ENCODE data around the gene SMIM12.

SMIM12 gene

DNA sequence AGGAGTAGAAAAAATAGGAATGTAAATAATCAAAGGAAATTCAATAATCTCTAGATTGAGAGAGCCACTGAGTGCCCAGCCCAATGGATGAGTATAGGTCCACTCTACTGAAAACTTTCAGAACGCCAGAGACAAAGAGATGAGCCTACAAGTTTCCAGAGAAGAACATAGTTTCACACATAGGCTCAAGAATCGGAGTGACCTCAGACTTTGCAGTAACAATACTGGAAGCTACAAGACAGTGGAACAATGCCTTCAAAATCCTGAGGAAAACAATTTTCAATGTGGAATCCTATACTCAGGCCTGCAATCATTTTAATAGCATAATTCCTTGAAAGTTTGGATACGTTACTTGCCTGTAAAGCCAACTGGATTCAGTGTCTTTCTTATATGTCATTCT is 55.8 kb downstream of the SMIM12 start:
- no peak for ATAC-seq
- TF ChIP-seq SNAI2 (CRISPR knock-in tag; IDR thresholded peaks at IDR 0.05) (no peak), TCF4 (CRISPR knock-in tag; IDR thresholded peaks at IDR 0.05; ENCODE audit: borderline replicate concordance) (no peak), RARB (CRISPR knock-in tag; IDR thresholded peaks at IDR 0.05) (no peak), ZFP30 (CRISPR knock-in tag; IDR thresholded peaks at IDR 0.05) (no peak), PPARA (CRISPR knock-in tag; IDR thresholded peaks at IDR 0.05; ENCODE audit: borderline replicate concordance) (no peak), ESRRG (CRISPR knock-in tag; IDR thresholded peaks at IDR 0.05) (no peak), ARNTL (CRISPR knock-in tag; IDR thresholded peaks at IDR 0.05; ENCODE audit: borderline replicate concordance, low read depth) (no peak), ZFP3 (CRISPR knock-in tag; IDR thresholded peaks at IDR 0.05) (no peak)
- TF ChIP-seq, protein P1, sequence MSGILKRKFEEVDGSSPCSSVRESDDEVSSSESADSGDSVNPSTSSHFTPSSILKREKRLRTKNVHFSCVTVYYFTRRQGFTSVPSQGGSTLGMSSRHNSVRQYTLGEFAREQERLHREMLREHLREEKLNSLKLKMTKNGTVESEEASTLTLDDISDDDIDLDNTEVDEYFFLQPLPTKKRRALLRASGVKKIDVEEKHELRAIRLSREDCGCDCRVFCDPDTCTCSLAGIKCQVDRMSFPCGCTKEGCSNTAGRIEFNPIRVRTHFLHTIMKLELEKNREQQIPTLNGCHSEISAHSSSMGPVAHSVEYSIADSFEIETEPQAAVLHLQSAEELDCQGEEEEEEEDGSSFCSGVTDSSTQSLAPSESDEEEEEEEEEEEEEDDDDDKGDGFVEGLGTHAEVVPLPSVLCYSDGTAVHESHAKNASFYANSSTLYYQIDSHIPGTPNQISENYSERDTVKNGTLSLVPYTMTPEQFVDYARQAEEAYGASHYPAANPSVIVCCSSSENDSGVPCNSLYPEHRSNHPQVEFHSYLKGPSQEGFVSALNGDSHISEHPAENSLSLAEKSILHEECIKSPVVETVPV (CRISPR knock-in tag; IDR thresholded peaks at IDR 0.05): no peak
- TF ChIP-seq, protein P2, sequence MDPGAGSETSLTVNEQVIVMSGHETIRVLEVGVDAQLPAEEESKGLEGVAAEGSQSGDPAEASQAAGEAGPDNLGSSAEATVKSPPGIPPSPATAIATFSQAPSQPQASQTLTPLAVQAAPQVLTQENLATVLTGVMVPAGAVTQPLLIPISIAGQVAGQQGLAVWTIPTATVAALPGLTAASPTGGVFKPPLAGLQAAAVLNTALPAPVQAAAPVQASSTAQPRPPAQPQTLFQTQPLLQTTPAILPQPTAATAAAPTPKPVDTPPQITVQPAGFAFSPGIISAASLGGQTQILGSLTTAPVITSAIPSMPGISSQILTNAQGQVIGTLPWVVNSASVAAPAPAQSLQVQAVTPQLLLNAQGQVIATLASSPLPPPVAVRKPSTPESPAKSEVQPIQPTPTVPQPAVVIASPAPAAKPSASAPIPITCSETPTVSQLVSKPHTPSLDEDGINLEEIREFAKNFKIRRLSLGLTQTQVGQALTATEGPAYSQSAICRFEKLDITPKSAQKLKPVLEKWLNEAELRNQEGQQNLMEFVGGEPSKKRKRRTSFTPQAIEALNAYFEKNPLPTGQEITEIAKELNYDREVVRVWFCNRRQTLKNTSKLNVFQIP (CRISPR knock-in tag; IDR thresholded peaks at IDR 0.05; ENCODE audit: borderline replicate concordance, low read depth): no peak
- TF ChIP-seq, protein P3, sequence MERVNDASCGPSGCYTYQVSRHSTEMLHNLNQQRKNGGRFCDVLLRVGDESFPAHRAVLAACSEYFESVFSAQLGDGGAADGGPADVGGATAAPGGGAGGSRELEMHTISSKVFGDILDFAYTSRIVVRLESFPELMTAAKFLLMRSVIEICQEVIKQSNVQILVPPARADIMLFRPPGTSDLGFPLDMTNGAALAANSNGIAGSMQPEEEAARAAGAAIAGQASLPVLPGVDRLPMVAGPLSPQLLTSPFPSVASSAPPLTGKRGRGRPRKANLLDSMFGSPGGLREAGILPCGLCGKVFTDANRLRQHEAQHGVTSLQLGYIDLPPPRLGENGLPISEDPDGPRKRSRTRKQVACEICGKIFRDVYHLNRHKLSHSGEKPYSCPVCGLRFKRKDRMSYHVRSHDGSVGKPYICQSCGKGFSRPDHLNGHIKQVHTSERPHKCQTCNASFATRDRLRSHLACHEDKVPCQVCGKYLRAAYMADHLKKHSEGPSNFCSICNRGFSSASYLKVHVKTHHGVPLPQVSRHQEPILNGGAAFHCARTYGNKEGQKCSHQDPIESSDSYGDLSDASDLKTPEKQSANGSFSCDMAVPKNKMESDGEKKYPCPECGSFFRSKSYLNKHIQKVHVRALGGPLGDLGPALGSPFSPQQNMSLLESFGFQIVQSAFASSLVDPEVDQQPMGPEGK (CRISPR knock-in tag; IDR thresholded peaks at IDR 0.05; ENCODE audit: borderline replicate concordance): no peak
- TF ChIP-seq, protein P4, sequence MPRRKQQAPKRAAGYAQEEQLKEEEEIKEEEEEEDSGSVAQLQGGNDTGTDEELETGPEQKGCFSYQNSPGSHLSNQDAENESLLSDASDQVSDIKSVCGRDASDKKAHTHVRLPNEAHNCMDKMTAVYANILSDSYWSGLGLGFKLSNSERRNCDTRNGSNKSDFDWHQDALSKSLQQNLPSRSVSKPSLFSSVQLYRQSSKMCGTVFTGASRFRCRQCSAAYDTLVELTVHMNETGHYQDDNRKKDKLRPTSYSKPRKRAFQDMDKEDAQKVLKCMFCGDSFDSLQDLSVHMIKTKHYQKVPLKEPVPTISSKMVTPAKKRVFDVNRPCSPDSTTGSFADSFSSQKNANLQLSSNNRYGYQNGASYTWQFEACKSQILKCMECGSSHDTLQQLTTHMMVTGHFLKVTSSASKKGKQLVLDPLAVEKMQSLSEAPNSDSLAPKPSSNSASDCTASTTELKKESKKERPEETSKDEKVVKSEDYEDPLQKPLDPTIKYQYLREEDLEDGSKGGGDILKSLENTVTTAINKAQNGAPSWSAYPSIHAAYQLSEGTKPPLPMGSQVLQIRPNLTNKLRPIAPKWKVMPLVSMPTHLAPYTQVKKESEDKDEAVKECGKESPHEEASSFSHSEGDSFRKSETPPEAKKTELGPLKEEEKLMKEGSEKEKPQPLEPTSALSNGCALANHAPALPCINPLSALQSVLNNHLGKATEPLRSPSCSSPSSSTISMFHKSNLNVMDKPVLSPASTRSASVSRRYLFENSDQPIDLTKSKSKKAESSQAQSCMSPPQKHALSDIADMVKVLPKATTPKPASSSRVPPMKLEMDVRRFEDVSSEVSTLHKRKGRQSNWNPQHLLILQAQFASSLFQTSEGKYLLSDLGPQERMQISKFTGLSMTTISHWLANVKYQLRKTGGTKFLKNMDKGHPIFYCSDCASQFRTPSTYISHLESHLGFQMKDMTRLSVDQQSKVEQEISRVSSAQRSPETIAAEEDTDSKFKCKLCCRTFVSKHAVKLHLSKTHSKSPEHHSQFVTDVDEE (CRISPR knock-in tag; IDR thresholded peaks at IDR 0.05): no peak
